Measurements from ENCODE around the gene LTB.

DNA sequence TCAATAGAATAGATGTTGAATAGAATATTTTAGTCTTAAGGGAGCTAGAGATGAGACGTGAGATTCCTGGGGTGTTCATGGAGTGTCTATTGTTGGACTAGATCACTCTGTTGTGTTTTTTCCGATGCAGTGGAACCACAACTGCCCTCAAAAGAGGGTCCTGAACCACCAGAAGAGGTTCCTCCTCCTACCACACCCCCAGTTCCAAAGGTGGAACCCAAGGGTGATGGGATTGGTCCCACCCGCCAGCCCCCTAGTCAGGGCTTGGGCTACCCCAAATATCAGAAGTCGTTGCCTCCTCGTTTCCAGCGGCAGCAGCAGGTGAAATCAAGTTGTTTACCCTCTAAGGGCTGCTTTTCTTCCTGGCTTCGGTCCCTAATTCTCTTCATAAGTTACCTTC lies 46.8 kb upstream of the LTB start:
- TF ChIP-seq, protein P1, sequence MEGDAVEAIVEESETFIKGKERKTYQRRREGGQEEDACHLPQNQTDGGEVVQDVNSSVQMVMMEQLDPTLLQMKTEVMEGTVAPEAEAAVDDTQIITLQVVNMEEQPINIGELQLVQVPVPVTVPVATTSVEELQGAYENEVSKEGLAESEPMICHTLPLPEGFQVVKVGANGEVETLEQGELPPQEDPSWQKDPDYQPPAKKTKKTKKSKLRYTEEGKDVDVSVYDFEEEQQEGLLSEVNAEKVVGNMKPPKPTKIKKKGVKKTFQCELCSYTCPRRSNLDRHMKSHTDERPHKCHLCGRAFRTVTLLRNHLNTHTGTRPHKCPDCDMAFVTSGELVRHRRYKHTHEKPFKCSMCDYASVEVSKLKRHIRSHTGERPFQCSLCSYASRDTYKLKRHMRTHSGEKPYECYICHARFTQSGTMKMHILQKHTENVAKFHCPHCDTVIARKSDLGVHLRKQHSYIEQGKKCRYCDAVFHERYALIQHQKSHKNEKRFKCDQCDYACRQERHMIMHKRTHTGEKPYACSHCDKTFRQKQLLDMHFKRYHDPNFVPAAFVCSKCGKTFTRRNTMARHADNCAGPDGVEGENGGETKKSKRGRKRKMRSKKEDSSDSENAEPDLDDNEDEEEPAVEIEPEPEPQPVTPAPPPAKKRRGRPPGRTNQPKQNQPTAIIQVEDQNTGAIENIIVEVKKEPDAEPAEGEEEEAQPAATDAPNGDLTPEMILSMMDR (IDR thresholded peaks at IDR 0.05): no peak
- no peak for TF ChIP-seq EP300 (IDR thresholded peaks at IDR 0.05)
- TF ChIP-seq POLR2A (IDR thresholded peaks at IDR 0.05; ENCODE audit: low read depth): no peak

Data from esophagus muscularis mucosa (tissue), 4 donors.